NCI-H2196 (cell line): ENCODE measurements around the gene PTPRM.
A peak's percentile ranks its signal among the peaks of the same experiment; 100 is the strongest.

Source experiments
- DNase-seq: peaks from one replicate; lab custom pipeline; 2025; ENCODE audit not compliant: unreplicated experiment; lab: John Stamatoyannopoulos, UW

PTPRM gene

DNA sequence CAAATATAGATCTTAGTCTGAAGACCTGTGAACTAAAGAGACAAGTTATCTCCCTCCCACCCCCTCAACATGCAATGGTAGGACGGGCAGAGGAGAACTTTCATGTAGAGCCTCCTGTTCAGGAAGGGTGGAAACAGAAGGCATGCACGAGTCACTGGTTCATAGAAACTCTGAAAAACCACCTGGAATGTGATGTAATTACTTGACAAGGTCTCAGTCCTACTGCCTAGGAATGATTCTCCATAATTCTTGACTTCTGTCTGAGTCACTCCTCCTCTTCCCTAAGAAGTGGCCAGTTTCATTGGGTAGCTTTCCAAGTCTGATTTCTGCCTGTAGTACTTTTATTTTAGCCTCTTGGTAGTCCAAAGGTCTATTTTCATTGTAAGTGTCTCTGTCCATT lies 277.3 kb downstream of the PTPRM start:
- no peak for DNase-seq

DNA sequence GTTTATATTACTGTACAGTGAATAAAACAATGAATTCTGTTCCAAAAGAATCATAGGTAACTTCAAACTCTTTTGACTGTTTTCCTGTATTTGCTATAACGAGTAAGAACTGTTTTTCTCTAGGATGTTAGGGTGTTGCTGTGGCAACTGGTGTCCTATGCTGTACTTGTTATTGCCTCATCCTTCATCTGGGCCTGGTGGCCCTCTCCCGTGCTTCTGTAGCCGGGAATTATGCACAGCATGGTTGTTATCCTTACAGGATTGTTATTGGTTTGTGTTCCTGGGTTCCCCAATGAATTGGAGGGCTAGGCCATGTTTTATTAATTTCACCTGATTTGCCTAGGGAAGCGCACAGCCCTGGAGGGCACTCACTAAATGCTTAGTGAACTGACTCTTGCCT lies 279.2 kb downstream of the PTPRM start:
- no peak for DNase-seq

DNA sequence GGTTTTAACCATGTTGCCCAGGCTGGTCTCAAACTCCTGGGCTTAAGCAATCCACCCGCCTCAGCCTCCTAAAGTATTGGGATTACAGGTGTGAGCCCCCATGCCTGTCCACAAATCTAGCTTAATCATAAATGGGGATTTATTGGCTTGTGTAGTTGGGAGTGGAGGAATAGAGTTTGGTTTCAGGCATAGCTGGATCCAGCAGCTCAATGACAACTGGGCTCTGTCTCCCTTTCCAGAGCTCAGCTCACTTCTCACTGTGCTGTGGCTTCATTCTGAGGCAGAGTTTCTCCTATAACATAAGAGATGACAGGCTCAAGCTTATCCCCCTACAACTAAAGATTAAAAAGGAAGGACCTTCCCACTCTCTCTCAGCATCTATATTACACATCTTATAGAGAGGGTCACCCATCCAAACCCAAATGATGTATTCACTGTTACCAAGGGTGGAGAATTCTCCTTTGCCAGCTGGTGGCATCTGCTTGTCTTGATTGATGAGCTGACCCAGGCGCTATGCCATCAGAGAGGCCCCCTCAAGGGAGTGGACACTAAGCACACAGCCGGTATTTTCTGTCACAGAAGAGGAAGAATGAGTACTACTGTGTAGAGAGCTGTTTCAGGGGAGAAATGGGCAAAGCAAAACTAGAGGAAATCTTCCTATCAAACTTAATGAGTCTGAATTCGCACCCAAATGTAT lies 280.4 kb downstream of the PTPRM start:
- no peak for DNase-seq

DNA sequence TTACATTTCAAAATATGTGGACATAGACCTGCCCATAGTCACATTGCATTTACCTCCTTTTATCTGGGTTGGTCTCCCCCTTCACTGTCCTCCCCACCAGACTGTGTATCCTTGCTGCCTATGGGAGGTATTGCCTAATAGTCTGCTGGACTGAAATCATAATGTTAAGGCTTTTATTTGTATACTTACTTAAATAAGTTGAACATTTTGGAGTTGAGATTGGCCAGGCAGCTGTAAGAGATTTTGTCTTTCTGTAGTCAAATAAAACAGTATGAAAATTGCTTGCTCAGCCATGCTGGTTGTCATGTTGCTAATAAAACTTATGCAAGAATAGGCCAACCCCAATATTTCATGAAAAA lies 280.9 kb downstream of the PTPRM start:
- DNase-seq = no peak

DNA sequence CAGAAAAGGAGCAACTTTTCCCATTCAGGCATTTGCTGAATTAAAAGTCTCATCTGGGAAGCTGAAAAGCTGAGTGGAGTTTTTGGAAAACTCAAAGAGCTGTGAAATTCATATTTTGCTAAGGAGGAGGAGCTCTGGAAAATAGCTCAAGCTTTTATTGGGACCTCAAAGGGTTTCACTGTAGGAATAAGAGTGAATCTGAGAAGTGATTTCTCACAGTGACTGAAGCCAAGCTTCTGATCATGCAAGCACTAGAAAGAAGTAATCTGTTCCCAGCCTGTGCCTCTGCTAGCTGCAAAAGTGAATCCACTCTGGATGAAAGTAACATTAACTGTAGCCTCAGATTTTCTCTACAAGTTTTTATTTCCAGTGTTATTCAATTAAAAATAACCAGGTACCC lies 283.3 kb downstream of the PTPRM start:
- DNase-seq = no peak

DNA sequence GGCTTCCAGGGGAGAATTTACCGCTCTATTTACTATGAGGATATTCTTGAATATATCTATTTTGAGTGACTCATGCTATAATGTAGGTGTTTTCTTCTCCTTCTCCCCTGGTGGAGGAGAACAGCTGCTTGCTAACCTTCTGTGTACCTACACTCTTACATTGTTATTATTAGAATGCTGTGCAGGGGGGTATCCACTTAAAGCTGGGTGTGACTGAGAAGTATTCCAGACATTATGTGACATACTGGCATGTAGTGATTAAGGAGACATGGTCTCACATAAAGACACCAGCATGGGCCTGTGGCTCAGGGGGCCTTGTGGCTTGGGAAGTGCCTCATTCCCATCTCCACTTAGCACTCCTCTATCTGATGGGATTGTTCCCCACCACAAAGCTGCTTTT lies 287.9 kb downstream of the PTPRM start:
- DNase-seq = no peak

DNA sequence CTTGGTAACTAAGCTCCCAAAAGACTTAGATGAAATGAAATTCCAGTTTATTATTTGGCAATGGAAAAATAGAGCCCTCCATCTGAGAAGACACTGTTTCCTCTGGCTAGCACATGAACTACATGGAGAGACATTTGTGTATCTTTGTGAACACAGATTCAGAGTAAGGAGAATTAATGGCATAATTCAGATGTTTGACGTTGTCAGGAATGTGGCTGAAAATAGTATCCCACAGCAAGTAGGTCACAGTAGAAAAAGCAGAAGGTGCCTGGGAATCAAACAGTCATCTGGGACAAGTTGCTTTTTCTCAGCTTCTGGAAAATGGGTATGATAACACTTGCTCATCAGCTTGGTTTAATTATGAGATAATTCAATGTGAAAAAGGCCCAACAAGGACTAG lies 288.6 kb downstream of the PTPRM start:
- DNase-seq = no peak

GRCh38 chr18:7856116-7856515 lies 289.0 kb downstream of the PTPRM start:
- DNase-seq = no peak

DNA sequence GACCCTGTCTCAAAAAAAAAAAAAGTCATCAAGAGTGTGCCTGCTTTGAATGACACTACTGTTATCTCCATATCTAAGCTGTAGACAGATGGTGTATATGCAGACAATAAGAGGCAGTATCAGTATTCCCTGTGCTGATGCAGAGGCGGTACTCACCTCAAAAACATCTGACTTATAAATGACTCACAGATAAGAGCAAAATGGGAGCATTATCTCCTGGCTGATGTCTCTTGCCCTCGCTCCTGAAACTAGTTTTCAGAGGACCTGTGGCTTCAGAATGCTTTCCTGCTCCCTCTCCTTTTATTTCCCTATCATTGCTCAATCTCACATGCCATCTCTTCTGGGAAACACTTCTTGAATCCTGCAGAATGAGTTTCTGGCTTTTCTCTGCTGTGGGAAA lies 289.6 kb downstream of the PTPRM start:
- no peak for DNase-seq

DNA sequence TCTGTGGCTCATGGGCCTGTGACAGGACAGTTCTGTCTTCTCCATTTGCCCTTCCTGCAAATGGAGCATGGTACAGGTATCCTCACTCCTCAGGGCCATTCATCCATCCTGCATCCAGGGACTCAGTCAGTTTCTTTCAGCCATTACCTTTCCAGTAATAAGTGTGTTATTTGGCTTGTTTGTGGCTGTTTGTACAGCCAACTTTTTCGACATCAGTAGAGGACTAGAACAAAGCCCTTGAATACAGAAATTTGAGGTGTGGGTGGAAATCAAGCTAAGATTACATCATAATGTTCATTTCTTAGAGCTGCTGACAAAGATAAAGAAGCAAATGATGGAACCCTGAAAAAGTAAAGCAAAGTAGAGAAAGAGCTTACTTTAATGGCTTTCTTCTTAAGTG lies 290.4 kb downstream of the PTPRM start:
- DNase-seq = no peak

GRCh38 chr18:7859122-7859521 lies 292.0 kb downstream of the PTPRM start:
- no peak for DNase-seq

GRCh38 chr18:7870266-7870665 lies 303.1 kb downstream of the PTPRM start:
- DNase-seq = no peak

DNA sequence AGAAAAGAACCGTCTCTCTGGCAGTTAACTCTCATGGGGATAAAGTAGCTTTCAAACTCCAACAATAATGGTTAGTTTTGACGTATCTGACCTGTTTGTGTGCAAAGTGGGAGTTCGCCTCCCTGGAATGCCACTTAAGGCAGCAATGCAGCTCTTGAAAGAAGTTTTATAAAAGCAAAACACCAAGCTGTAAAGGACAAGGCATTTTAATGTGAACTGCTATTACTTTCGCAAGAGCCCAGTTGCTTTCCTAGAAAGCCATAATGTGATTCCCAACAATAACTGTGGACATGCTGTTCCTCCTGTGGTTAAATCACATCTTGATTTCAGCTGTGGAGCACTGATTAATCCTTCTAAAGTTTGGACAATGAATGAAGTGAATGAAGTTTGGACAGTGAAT lies 303.7 kb downstream of the PTPRM start:
- no peak for DNase-seq

GRCh38 chr18:7871560-7872456 lies 304.7 kb downstream of the PTPRM start:
- DNase-seq = no peak

GRCh38 chr18:7872569-7872968 lies 305.5 kb downstream of the PTPRM start:
- DNase-seq = peak; percentile 86

DNA sequence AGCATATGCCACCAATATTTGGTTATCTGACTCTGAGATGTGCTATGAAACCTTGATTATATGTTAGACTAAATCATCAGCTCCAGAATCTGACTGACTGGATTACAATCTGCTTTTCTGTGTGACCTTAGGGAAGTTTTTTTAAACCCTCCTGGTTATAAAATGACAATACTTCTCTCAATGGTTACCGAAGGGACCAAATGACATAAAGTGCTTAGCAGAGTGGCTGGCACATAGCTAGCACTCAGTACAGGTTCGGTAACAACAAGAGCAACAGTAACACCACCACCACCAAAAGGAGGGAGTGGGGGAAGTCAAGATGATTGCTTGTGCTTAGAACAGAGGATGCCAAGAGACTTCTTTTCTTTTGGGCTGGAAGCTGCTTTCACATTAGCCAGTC lies 306.2 kb downstream of the PTPRM start:
- no peak for DNase-seq

- DNase-seq = no peak
Observed at GRCh38 chr18:7876354-7877104, 309.4 kb downstream of the PTPRM start.

GRCh38 chr18:7877609-7878008 lies 310.5 kb downstream of the PTPRM start:
- DNase-seq = no peak

GRCh38 chr18:7878265-7879211 lies 311.4 kb downstream of the PTPRM start:
- DNase-seq = no peak

GRCh38 chr18:7879717-7880116 lies 312.6 kb downstream of the PTPRM start:
- DNase-seq = no peak

- DNase-seq = no peak
Observed at GRCh38 chr18:7885865-7886264, 318.7 kb downstream of the PTPRM start.
